ENCODE measurements around the gene HIPK3. TPM values are rescaled to one million over a fixed set of nuclear protein-coding genes. Genes with fewer than 3 reads are reported as not detected.

HIPK3 gene
- total and polyA plus RNA-seq, 9 of the 15 experiments (the other 6 are each of a cell fraction or from before 2014, with no cell fraction given): 2.3 to 19.6 (median 7.5) TPM

DNA sequence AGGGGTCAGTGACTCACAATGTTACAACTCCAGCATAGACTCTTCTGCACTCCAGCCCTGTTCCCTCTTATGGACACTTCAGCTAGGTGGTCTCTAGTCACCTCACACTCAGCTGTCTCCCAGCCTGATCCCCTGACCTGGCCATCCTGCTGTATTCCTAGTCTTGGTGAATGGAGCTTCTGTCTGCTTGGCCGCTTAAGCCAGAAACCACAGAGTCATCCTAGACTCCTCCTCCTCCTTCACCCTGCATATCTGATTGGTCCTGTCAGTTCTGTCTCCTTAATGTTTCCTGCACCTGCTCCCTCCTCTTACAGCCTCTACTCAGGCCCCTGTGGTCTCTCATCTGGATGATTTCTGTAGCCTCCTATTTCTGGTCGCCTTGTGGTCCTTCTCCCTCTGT is 144.9 kb downstream of the HIPK3 start:
- Histone ChIP-seq H3K4me1 (replicated peaks in 1 of 2; ENCODE audit: control insufficient read depth in 2 of 2, insufficient read depth in 2 of 2, low read length in 2 of 2) (no peaks in the 10 kb centered on the region), H3K27ac (ENCODE audit: extremely low read depth, low read depth, low read length) (no peak overlapping the region), H3K27me3 (ENCODE audit: control insufficient read depth in 2 of 2, insufficient read depth in 2 of 2, low read length in 2 of 2) (peaks cover 11 to 26% of the 10 kb centered on the region in 2 experiments), H3K4me3 (no peak overlapping the region), H2AFZ (ENCODE audit: low read depth, low read length) (no peak overlapping the region), H4K20me1 (replicated peaks; ENCODE audit: control insufficient read depth, insufficient read depth, low read length) (no peaks in the 10 kb centered on the region), H3K9me3 (replicated peaks; ENCODE audit: control insufficient read depth, insufficient read depth, low read depth, low read length) (no peaks in the 10 kb centered on the region), H3K36me3 (ENCODE audit: control insufficient read depth, insufficient read depth, low read length) (no peaks in the 10 kb centered on the region), H3K9me1 (ENCODE audit: control insufficient read depth, insufficient read depth, low read length) (peaks cover 2% of the 10 kb centered on the region), H3K79me2 (ENCODE audit: control insufficient read depth, insufficient read depth, low read length) (no peaks in the 10 kb centered on the region), H3K9ac (ENCODE audit: insufficient read depth in 1 of 2, low read depth in 2 of 2, low read length in 2 of 2) (no peak overlapping the region), H3K4me2 (ENCODE audit: insufficient read depth, low read length) (no peak overlapping the region)
- DNase-seq (ENCODE audit: extremely low read depth in 1 of 4, low spot score in 3 of 4) (peak in 2 of 4 experiments; percentile 8 to 51), FAIRE-seq (peak; percentile 52), ATAC-seq (peak; percentile 93)
- WGBS (ENCODE audit: insufficient coverage, low coverage, missing lambda C conversion rate): 0% methylated on average over 2 of the region's 2 CpGs
- intact Hi-C loops (cut with micrococcal nuclease): no loop called here
- POLR2A ChIA-PET: interaction anchor here (0.8 kb wide), 1 partner anchor 111 kb away, joined by 3 read pairs; no protein-coding TSS in a partner anchor
- in situ Hi-C loops (cut with MboI): no loop called here
- TF ChIP-seq ZNF134 (CRISPR knock-in tag; conservative IDR thresholded peaks at IDR 0.05) (no peak), NFYB (IDR thresholded peaks at IDR 0.05; ENCODE audit: extremely low read depth, insufficient read length) (peak; percentile 14), NFE2 (IDR thresholded peaks at IDR 0.05; ENCODE audit: low read depth) (0 out of 2 replicates have a peak, but pooled peaks have one; percentile 27), NKRF (IDR thresholded peaks at IDR 0.05; ENCODE audit: borderline replicate concordance) (no peak), ZNF507 (tag; conservative IDR thresholded peaks at IDR 0.05) (no peak), ATF4 (CRISPR knock-in tag; IDR thresholded peaks at IDR 0.05) (no peak), POLR3A (IDR thresholded peaks at IDR 0.05; ENCODE audit: borderline replicate concordance, extremely low read depth, insufficient read depth, insufficient read length) (no peak)
- TF ChIP-seq, protein P1, sequence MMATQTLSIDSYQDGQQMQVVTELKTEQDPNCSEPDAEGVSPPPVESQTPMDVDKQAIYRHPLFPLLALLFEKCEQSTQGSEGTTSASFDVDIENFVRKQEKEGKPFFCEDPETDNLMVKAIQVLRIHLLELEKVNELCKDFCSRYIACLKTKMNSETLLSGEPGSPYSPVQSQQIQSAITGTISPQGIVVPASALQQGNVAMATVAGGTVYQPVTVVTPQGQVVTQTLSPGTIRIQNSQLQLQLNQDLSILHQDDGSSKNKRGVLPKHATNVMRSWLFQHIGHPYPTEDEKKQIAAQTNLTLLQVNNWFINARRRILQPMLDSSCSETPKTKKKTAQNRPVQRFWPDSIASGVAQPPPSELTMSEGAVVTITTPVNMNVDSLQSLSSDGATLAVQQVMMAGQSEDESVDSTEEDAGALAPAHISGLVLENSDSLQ (IDR thresholded peaks at IDR 0.05): peak; percentile 57
- no TSS peak for BruUV-seq (replicated peaks)
- CTCF ChIA-PET (ENCODE audit: low intra/inter-chr PET ratio): no interaction called here
